Measurements from ENCODE around the gene SYT17. TPM values are rescaled to one million over a fixed set of nuclear protein-coding genes. Genes with fewer than 3 reads are reported as not detected.

The SYT17 gene
- total RNA-seq, 1 experiment from 2014 or later, result 10.3 TPM

DNA sequence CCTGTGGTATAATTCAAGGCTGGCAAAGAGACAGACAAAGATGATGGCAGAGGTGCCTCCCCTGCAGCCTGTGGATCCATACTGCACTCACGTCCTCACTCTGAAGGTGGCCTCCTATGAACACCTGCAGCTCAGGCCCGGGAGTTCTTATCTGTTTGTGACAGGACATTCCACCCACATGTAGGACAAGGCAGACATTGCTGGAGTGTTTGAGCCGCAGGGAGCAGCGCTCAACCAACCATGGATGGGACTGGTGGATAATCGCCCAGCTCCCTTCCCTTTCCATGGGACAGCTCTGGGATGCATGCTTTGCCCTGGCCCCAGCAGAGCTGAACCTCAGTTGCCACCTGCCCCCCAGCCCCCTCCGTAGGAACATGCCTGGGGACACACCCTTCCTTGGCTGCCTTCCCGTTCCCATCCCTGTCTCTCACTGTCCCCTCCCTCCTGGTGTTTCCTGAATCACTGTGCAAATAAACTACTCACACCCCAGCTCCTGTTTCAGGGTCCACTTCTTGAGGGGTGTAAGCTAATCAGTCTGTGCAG is 32.1 kb upstream of the SYT17 start (continued):
- TF ChIP-seq FOSL1 (IDR thresholded peaks at IDR 0.05; ENCODE audit: low read depth), result peak; percentile 61; the same call in 1 of the 2 replicates
- TF ChIP-seq, protein P1, sequence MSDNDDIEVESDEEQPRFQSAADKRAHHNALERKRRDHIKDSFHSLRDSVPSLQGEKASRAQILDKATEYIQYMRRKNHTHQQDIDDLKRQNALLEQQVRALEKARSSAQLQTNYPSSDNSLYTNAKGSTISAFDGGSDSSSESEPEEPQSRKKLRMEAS (IDR thresholded peaks at IDR 0.05), result peak; percentile 44

DNA sequence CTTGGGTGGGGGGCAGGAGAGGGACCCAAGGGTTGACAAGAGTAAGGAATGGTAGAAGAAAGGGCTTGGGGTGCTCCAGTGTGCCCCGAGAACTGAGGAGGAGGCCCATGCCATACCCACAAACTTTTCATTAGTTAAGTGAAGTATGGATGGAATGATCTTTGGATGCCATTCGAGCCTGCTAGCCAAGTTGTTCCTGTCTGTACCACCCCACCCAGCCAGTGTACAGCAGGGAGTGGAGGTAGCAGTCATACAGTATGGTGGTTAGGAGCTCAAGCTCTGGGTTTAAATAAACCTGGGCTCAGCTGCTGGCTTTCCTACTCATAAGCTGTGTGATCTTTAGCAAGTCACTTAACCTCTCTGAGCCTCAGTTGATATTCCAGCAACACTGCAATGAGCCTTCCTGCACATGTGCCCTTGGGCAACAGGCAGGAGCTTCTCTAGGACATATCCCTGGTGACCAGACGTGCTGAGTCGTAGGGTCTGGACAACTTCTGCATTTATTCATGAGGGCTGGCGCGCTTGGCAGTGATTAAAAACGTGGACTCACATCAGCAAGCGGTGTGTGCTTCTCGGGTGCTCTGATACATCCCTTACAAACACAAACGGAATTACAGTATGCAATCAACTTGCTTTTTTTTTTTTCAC is 31.4 kb upstream of the SYT17 start:
- intact Hi-C loops (cut with micrococcal nuclease), result no loop called here
- H3K9me2 ChIP-seq (ENCODE audit: insufficient read depth), result no peaks in the 10 kb centered on the region
- ChIA-PET POLR2A (interaction anchor here (1.2 kb wide), 1 partner anchor 29 kb away, joined by 4 read pairs; no protein-coding TSS in a partner anchor), RAD21 (ENCODE audit: low non-redundant PET in 1 of 2, low total read pairs in 2 of 2, uncharacterized antibody in 2 of 2, unreplicated experiment in 2 of 2) (interaction anchor here in 1 of 2 experiments (0.6 kb wide), 1 partner anchor 230 kb away, joined by 3 read pairs; no protein-coding TSS in a partner anchor), CTCF (interaction anchor here (1.3 to 1.4 kb wide), 2 partner anchors 22 to 30 kb away, joined by 3 to 5 read pairs; no protein-coding TSS in a partner anchor)
- BruUV-seq (replicated peaks), result no TSS peak
- TF ChIP-seq SRF (IDR thresholded peaks at IDR 0.05; ENCODE audit: low read depth) (no peak), ZFX (IDR thresholded peaks at IDR 0.05) (no peak), TCF7L2 (IDR thresholded peaks at IDR 0.05; ENCODE audit: borderline replicate concordance, extremely low read depth, insufficient read depth, insufficient read length) (no peak), ZNF274 (IDR thresholded peaks at IDR 0.05; ENCODE audit: low read depth, low read length) (no peak)
- TF ChIP-seq, protein P1 (IDR thresholded peaks at IDR 0.05), result 0 out of 2 replicates have a peak, but pooled peaks have one; percentile 30
- peak overlapping the region; percentile 81 for H3K4me2 ChIP-seq (ENCODE audit: low read length)
- peak overlapping the region; percentile 58 for H3K27ac ChIP-seq (ENCODE audit: low read depth, low read length)
- peak overlapping the region in 1 of 2 experiments; percentile 35; a peak in 2 of 4 replicates for H3K4me3 ChIP-seq (replicated peaks in 1 of 2; ENCODE audit: low read depth in 1 of 2, low read length in 2 of 2)
- DNase-seq (ENCODE audit: low read depth, low spot score), result no peak
- ATAC-seq, result peak; percentile 24; the same call in 1 of the 2 replicates
- no peaks in the 10 kb centered on the region for H3K9me3 ChIP-seq (ENCODE audit: control insufficient read depth in 1 of 2, insufficient read depth in 1 of 2, low read depth in 1 of 2, low read length in 2 of 2)
- H4K20me1 ChIP-seq (ENCODE audit: insufficient read depth), result no peaks in the 10 kb centered on the region
- no peaks in the 10 kb centered on the region for H3K27me3 ChIP-seq (ENCODE audit: insufficient read depth, low read length)
- H3K4me1 ChIP-seq (ENCODE audit: control insufficient read depth in 1 of 2, insufficient read depth in 2 of 2, low read length in 2 of 2), result peaks cover 51 to 61% of the 10 kb centered on the region in 2 experiments
- H3K9ac ChIP-seq (ENCODE audit: low read length), result peak overlapping the region; percentile 25
- no peaks in the 10 kb centered on the region for H3K36me3 ChIP-seq (ENCODE audit: control insufficient read depth in 1 of 2, insufficient read depth in 2 of 2, low read length in 2 of 2)
- no peak overlapping the region for H2AFZ ChIP-seq (ENCODE audit: low read depth, low read length, poor library complexity, severe bottlenecking)
- H3K79me2 ChIP-seq (ENCODE audit: insufficient read depth, low read length), result no peaks in the 10 kb centered on the region
